M059J (cell line): Measurements from ENCODE around the gene CDKN2C. TPM values are rescaled to one million over a fixed set of nuclear protein-coding genes. Genes with fewer than 3 reads are reported as not detected.
A peak's percentile ranks its signal among the peaks of the same experiment; 100 is the strongest.
"Not testable (repeated sequence)": the region's sequence is repeated elsewhere in the genome, so short reads cannot be mapped to it uniquely, and the experiment has no call there.

ENCODE experiments used
- DNase-seq: peaks from one replicate; pipeline ENCODE4 v3.0.0-alpha.2; 2012; ENCODE audit warnings: low read depth
- total RNA-seq: library from RNA; depleted of rRNA; stranded (reverse); fragments of >200 nt; shearing (Covaris generic); gene quantifications from 2 replicates; pipeline ENCODE4 v1.2.3, GENCODE V29; 2014

The CDKN2C gene
- total RNA-seq, 1 experiment from 2014 or later: 243 TPM

GRCh38 chr1:50979937-50980336, 9.9 kb downstream of the CDKN2C start:
- DNase-seq: no peak

- DNase-seq: no peak
Observed at GRCh38 chr1:50980505-50980904, 10.5 kb downstream of the CDKN2C start.

GRCh38 chr1:50981741-50982140, 11.7 kb downstream of the CDKN2C start:
- DNase-seq: peak; percentile 66

GRCh38 chr1:50982611-50983010, 12.6 kb downstream of the CDKN2C start:
- DNase-seq: no peak

GRCh38 chr1:50983219-50983802, 13.3 kb downstream of the CDKN2C start:
- no peak for DNase-seq

- peak; percentile 90 for DNase-seq
Observed at GRCh38 chr1:50985094-50985493, 15.0 kb downstream of the CDKN2C start.

- DNase-seq: peak; percentile 28
Observed at GRCh38 chr1:50986653-50987052, 16.6 kb downstream of the CDKN2C start.

GRCh38 chr1:50989694-50990093, 19.6 kb downstream of the CDKN2C start:
- DNase-seq: peak; percentile 66

GRCh38 chr1:50992532-50993318, 22.7 kb downstream of the CDKN2C start:
- no peak for DNase-seq

GRCh38 chr1:50993645-50994044, 23.6 kb downstream of the CDKN2C start:
- no peak for DNase-seq

- no peak for DNase-seq
Observed at GRCh38 chr1:50994997-50995396, 25.0 kb downstream of the CDKN2C start.

GRCh38 chr1:50995651-50996050, 25.6 kb downstream of the CDKN2C start:
- DNase-seq: no peak

- no peak for DNase-seq
Observed at GRCh38 chr1:50996083-50996482, 26.0 kb downstream of the CDKN2C start.

GRCh38 chr1:50999375-50999774, 29.3 kb downstream of the CDKN2C start:
- not testable (repeated sequence) for DNase-seq

- no peak for DNase-seq
Observed at GRCh38 chr1:51000160-51000559, 30.1 kb downstream of the CDKN2C start.

- no peak for DNase-seq
Observed at GRCh38 chr1:51000651-51001050, 30.6 kb downstream of the CDKN2C start.

GRCh38 chr1:51002516-51002915, 32.5 kb downstream of the CDKN2C start:
- DNase-seq: no peak

- DNase-seq: not testable (repeated sequence)
Observed at GRCh38 chr1:51005549-51005948, 35.5 kb downstream of the CDKN2C start.

GRCh38 chr1:51009381-51009780, 39.3 kb downstream of the CDKN2C start:
- no peak for DNase-seq

GRCh38 chr1:51014878-51015277, 44.8 kb downstream of the CDKN2C start:
- no peak for DNase-seq

GRCh38 chr1:51019811-51020210, 49.8 kb downstream of the CDKN2C start:
- no peak for DNase-seq
